Heart left ventricle (tissue), 16 donors: ENCODE results near the gene AGMO. TPM values are rescaled to one million over a fixed set of nuclear protein-coding genes. Genes with fewer than 3 reads are reported as not detected.

Experiments used
- ATAC-seq, 4 donors: fragments of 200-7000 bp; cut with Tn5 transposase; one replicate each; pipeline ENCODE4 v1.9.1; 2020 to 2022; ENCODE audit warnings: moderate library complexity in 4 of 4, mild to moderate bottlenecking in 3 of 4, moderate number of reproducible peaks in 1 of 4
- DNase-seq, 5 donors: peaks; one replicate each; pipeline ENCODE4 v3.0.0-alpha.2; 2020
- H3K27ac ChIP-seq, 12 donors: fragments of 200-600 bp; sonication (generic) in 4 of 12; one replicate each; pipeline versions ENCODE4 v1.5.0 to v1.8.0; 2016 to 2022; ENCODE audit warnings: mild to moderate bottlenecking in 2 of 12
- H3K27me3 ChIP-seq, 9 donors: fragments of 200-600 bp; sonication (generic) in 2 of 9; one replicate each; pipeline versions ENCODE4 v1.5.1 to v1.8.0; 2016 to 2022; ENCODE audit warnings: mild to moderate bottlenecking in 3 of 9
- H3K36me3 ChIP-seq, 9 donors: fragments of 200-600 bp; sonication (generic) in 2 of 9; one replicate each; pipeline versions ENCODE4 v1.5.0 to v1.8.0; 2018 to 2022; ENCODE audit warnings: mild to moderate bottlenecking in 2 of 9
- H3K4me1 ChIP-seq, 12 donors: fragments of 200-600 bp; sonication (generic) in 4 of 12; one replicate each; pipeline versions ENCODE4 v1.5.0 to v1.8.0; 2016 to 2022; ENCODE audit warnings: mild to moderate bottlenecking in 3 of 12
- H3K4me3 ChIP-seq, 12 donors: fragments of 200-600 bp; sonication (generic) in 4 of 12; one replicate each; pipeline versions ENCODE4 v1.5.0 to v1.8.0; 2017 to 2022; ENCODE audit warnings: mild to moderate bottlenecking in 9 of 12, moderate library complexity in 4 of 12
- H3K9me3 ChIP-seq, 12 donors: fragments of 200-600 bp; sonication (generic) in 4 of 12; one replicate each; pipeline versions ENCODE4 v1.5.0 to v1.8.0; 2016 to 2022; ENCODE audit warnings: mild to moderate bottlenecking in 1 of 12
- POLR2A ChIP-seq, 2 donors: fragments of 450-650 bp; IDR thresholded peaks; one replicate each; pipeline ENCODE4 v1.6.1; 2017; ENCODE audit warnings: antibody characterized with exemption in 2 of 2, mild to moderate bottlenecking in 2 of 2, moderate library complexity in 2 of 2
- WGBS, 4 donors: extraction: QIAGEN DNeasy Blood & Tissue Kit in 2 of 4; methylation state at CpG; one replicate each; pipeline versions ENCODE4 v1.1.5 to v1.1.7; 2013 to 2018; 5-methylcytosine and 5-hydroxymethylcytosine counted together
- intact Hi-C, 10 donors: fragments of 100-400 bp; cut with DNase I; formaldehyde crosslinking; loops; one replicate each; pipeline versions ENCODE4 v1.11.1 to v1.14.2; 2022
- polyA plus RNA-seq, 2 donors: library from polyadenylated mRNA; stranded (reverse); fragments of 200-250 nt; gene quantifications; one replicate each; pipeline ENCODE4 v1.2.3, GENCODE V29; 2013
- total RNA-seq, 9 donors: library from RNA; depleted of rRNA in 2 of 9; stranded (reverse); fragments of >200 nt in 2 of 9; fragmentation: NEBNext Ultra II Directional in 3 of 9; extraction: Animal tissue kit (Norgen Biotek cat#: 25700) in 3 of 9; gene quantifications; one replicate each; pipeline versions ENCODE4 v1.1.0 to v1.2.4, GENCODE V29; 2016 to 2023
- TF ChIP-seq, protein P1 (sequence below), 12 donors: fragments of 200-600 bp; sonication (generic) in 4 of 12; IDR thresholded peaks; one replicate each; pipeline versions ENCODE4 v1.5.0 to v1.8.0; 2018 to 2022; ENCODE audit warnings: antibody characterized with exemption in 12 of 12, mild to moderate bottlenecking in 5 of 12
- donor health status: ischemic (EF 13 %, LVEDD 7.1; RV severe dilation, severe dysfunction).
- donor health status: healthy with polysubstance abuse.
- donor health status: DM: no; HTN: yes; CAD: no.
- donor health status: DM: no; HTN: no; CAD: no.
- donor health status: ischemic (EF 25% LVEDD 6.9; RV normal size, moderate dysfunction).
- donor health status: ischemic (EF 25% LVEDD 5.7; RV mildly dilated, moderate dysfunction).
- donor health status: healthy.
- donor health status: DM: yes; HTN: yes; CAD: no.
- donor health status: ischemic (EF 35%, LVEDD 5.7; RV mildly dilated, moderate dysfunction).
- donor health status: nonischemic (EF 11% LVEDD 7.7; RV severe dilation, severe dysfunction).
- donor health status: DM: yes; HTN: yes; CAD: no.
- donor health status: PGD.
- donor health status: ischemic (EF 29% LVEDD 5.4; RV normal size, mild dysfunction).
- donor health status: nonischemic (EF 23%, LVEDD 6.1; RV moderate dilation, normal function).

AGMO gene
- total and polyA plus RNA-seq, 11 donors, result 0.12 to 0.72 (median 0.40) TPM; not detected in 1

GRCh38 chr7:15389073-15389472 is 172.7 kb downstream of the AGMO start:
- DNase-seq (no peak), ATAC-seq (no peak)
- Histone ChIP-seq H3K27ac (no peak overlapping the region), H3K4me3 (no peak overlapping the region), H3K4me1 (no peaks in the 10 kb centered on the region), H3K9me3 (no peaks in the 10 kb centered on the region), H3K36me3 (no peaks in the 10 kb centered on the region), H3K27me3 (no peaks in the 10 kb centered on the region)
- WGBS, 4 donors, result 90 to 99% (median 96%) methylated on average over 1 of the region's 1 CpG
- intact Hi-C loops, result loop anchor here in 1 of 10 donors (10.0 kb wide), 1 partner anchor 64 kb away; no protein-coding TSS in a partner anchor
- TF ChIP-seq, protein P1, sequence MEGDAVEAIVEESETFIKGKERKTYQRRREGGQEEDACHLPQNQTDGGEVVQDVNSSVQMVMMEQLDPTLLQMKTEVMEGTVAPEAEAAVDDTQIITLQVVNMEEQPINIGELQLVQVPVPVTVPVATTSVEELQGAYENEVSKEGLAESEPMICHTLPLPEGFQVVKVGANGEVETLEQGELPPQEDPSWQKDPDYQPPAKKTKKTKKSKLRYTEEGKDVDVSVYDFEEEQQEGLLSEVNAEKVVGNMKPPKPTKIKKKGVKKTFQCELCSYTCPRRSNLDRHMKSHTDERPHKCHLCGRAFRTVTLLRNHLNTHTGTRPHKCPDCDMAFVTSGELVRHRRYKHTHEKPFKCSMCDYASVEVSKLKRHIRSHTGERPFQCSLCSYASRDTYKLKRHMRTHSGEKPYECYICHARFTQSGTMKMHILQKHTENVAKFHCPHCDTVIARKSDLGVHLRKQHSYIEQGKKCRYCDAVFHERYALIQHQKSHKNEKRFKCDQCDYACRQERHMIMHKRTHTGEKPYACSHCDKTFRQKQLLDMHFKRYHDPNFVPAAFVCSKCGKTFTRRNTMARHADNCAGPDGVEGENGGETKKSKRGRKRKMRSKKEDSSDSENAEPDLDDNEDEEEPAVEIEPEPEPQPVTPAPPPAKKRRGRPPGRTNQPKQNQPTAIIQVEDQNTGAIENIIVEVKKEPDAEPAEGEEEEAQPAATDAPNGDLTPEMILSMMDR (IDR thresholded peaks at IDR 0.05), result no peak
- no peak for TF ChIP-seq POLR2A (IDR thresholded peaks at IDR 0.05)

DNA sequence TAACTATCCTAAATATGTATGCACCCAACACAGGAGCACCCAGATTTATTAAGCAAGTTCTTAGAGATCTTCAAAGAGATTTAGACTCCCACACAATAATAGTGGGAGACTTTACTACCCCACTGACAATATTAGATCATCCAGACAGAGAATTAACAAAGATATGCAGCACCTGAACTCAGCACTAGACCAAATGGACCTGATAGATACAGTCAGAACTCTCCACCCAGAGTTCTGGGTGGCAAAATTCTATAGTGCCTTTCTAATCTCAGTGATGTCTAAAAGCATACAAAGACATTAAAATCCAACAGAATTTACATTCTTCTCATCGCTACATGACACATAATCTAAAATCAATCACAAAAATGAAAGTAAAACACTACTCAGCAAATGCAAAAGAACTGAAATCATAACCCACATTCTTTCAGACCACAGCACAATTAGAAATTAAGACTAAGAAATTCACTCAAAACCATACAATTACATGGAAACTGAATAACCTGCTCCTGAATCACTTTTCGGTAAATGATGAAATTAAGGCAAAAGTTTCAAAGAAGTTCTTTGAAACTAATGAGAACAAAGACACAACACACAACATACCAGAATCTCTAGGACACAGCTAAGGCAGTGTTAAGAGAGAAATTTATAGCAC is 183.2 kb downstream of the AGMO start:
- intact Hi-C loops, result no loop called here
- TF ChIP-seq POLR2A (IDR thresholded peaks at IDR 0.05), result no peak
- TF ChIP-seq, protein P1 (IDR thresholded peaks at IDR 0.05), result no peak
- no peak for ATAC-seq
- no peaks in the 10 kb centered on the region for H3K27me3 ChIP-seq
- no peak for DNase-seq
- no peaks in the 10 kb centered on the region for H3K4me1 ChIP-seq
- H3K27ac ChIP-seq, result no peak overlapping the region
- H3K36me3 ChIP-seq, result no peaks in the 10 kb centered on the region
- peaks cover 0 to 10% (median 0%) of the 10 kb centered on the region in 12 donors for H3K9me3 ChIP-seq
- WGBS, 4 donors, result 97 to 98% (median 98%) methylated on average over 2 of the region's 2 CpGs
- no peak overlapping the region for H3K4me3 ChIP-seq

DNA sequence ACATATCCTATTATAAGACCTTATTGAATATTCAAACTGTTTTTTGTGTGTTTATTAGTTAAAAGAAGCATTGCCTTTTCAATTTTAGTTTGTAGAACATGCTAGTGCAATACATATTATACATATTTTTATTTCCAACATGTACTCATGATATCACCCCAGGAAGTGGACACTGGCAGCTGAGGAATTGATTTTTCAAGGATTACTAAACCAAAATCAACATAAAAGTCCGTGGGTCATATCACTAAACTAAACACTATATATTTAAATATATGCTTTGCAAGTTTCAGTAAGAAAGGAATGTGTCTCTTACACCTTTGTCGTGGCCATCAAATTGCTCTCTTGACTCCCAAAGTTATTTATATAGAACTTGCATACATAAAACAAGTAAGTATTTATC is 185.2 kb downstream of the AGMO start:
- Histone ChIP-seq H3K9me3 (peaks cover 0 to 10% (median 0%) of the 10 kb centered on the region in 12 donors), H3K27me3 (no peaks in the 10 kb centered on the region), H3K4me3 (no peak overlapping the region), H3K4me1 (no peaks in the 10 kb centered on the region), H3K27ac (no peak overlapping the region), H3K36me3 (no peaks in the 10 kb centered on the region)
- ATAC-seq (no peak), DNase-seq (no peak)
- intact Hi-C loops, result no loop called here
- TF ChIP-seq, protein P1 (IDR thresholded peaks at IDR 0.05), result no peak
- TF ChIP-seq POLR2A (IDR thresholded peaks at IDR 0.05), result no peak
- WGBS, 4 donors, result 45 to 68% (median 62%) methylated on average over 2 of the region's 2 CpGs

GRCh38 chr7:15370441-15370840 is 191.4 kb downstream of the AGMO start:
- Histone ChIP-seq H3K36me3 (no peaks in the 10 kb centered on the region), H3K27me3 (no peaks in the 10 kb centered on the region), H3K9me3 (peaks cover 0 to 4% (median 0%) of the 10 kb centered on the region in 12 donors), H3K4me1 (no peaks in the 10 kb centered on the region), H3K27ac (no peak overlapping the region), H3K4me3 (no peak overlapping the region)
- no peak for DNase-seq
- intact Hi-C loops, result no loop called here
- TF ChIP-seq POLR2A (IDR thresholded peaks at IDR 0.05), result no peak
- TF ChIP-seq, protein P1 (IDR thresholded peaks at IDR 0.05), result no peak
- no peak for ATAC-seq
- 89 to 91% (median 91%) methylated on average over 1 of the region's 1 CpG for WGBS, 4 donors
